ENCODE measurements around the gene CX3CR1.

Gene CX3CR1

GRCh38 chr3:39251576-39251975 lies 28.3 kb downstream of the CX3CR1 start:
- TF ChIP-seq TAF1 (IDR thresholded peaks at IDR 0.05; ENCODE audit: borderline replicate concordance, insufficient read depth, low read length): no peak
- no peak for TF ChIP-seq FOXP2 (optimal IDR thresholded peaks at IDR 0.05; ENCODE audit: borderline replicate concordance, extremely low read depth, extremely low read length, insufficient read depth)
- no peak for TF ChIP-seq REST (IDR thresholded peaks at IDR 0.05; ENCODE audit: insufficient read depth in 1 of 2, low read depth in 2 of 2, low read length in 2 of 2)
- TF ChIP-seq SIN3A (IDR thresholded peaks at IDR 0.05; ENCODE audit: borderline replicate concordance, insufficient read depth, low read length): no peak
- no peak for TF ChIP-seq POLR2AphosphoS5 (IDR thresholded peaks at IDR 0.05; ENCODE audit: low read depth, low read length)

- TF ChIP-seq FOXP2 (optimal IDR thresholded peaks at IDR 0.05; ENCODE audit: borderline replicate concordance, extremely low read depth, extremely low read length, insufficient read depth) (no peak), REST (IDR thresholded peaks at IDR 0.05; ENCODE audit: insufficient read depth in 1 of 2, low read depth in 2 of 2, low read length in 2 of 2) (no peak), SIN3A (IDR thresholded peaks at IDR 0.05; ENCODE audit: borderline replicate concordance, insufficient read depth, low read length) (no peak), POLR2AphosphoS5 (IDR thresholded peaks at IDR 0.05; ENCODE audit: low read depth, low read length) (no peak), TAF1 (IDR thresholded peaks at IDR 0.05; ENCODE audit: borderline replicate concordance, insufficient read depth, low read length) (no peak)
Measured at GRCh38 chr3:39250116-39250747, 29.6 kb downstream of the CX3CR1 start.

- TF ChIP-seq TAF1 (IDR thresholded peaks at IDR 0.05; ENCODE audit: borderline replicate concordance, insufficient read depth, low read length): no peak
- no peak for TF ChIP-seq SIN3A (IDR thresholded peaks at IDR 0.05; ENCODE audit: borderline replicate concordance, insufficient read depth, low read length)
- TF ChIP-seq REST (IDR thresholded peaks at IDR 0.05; ENCODE audit: insufficient read depth in 1 of 2, low read depth in 2 of 2, low read length in 2 of 2): no peak
- no peak for TF ChIP-seq POLR2AphosphoS5 (IDR thresholded peaks at IDR 0.05; ENCODE audit: low read depth, low read length)
- TF ChIP-seq FOXP2 (optimal IDR thresholded peaks at IDR 0.05; ENCODE audit: borderline replicate concordance, extremely low read depth, extremely low read length, insufficient read depth): no peak
Measured at GRCh38 chr3:39249453-39250115, 30.3 kb downstream of the CX3CR1 start.

GRCh38 chr3:39241561-39241960 lies 38.3 kb downstream of the CX3CR1 start:
- TF ChIP-seq FOXP2 (optimal IDR thresholded peaks at IDR 0.05; ENCODE audit: borderline replicate concordance, extremely low read depth, extremely low read length, insufficient read depth): no peak
- no peak for TF ChIP-seq POLR2AphosphoS5 (IDR thresholded peaks at IDR 0.05; ENCODE audit: low read depth, low read length)
- no peak for TF ChIP-seq TAF1 (IDR thresholded peaks at IDR 0.05; ENCODE audit: borderline replicate concordance, insufficient read depth, low read length)
- no peak for TF ChIP-seq REST (IDR thresholded peaks at IDR 0.05; ENCODE audit: insufficient read depth in 1 of 2, low read depth in 2 of 2, low read length in 2 of 2)
- TF ChIP-seq SIN3A (IDR thresholded peaks at IDR 0.05; ENCODE audit: borderline replicate concordance, insufficient read depth, low read length): no peak

Data from PFSK-1 (cell line).